Neutrophil (primary cell): Measurements from ENCODE around the gene MEG3.

Experiments used
- H3K27ac ChIP-seq: fragments of 200-600 bp; sonication (generic); 2 replicates; pipeline ENCODE4 v1.5.1; 2016; ENCODE audit warnings: mild to moderate bottlenecking, moderate library complexity
- H3K27me3 ChIP-seq: fragments of 200-600 bp; sonication (generic); 2 replicates; pipeline ENCODE4 v1.6.0; 2016; ENCODE audit warnings: mild to moderate bottlenecking
- H3K36me3 ChIP-seq: fragments of 200-600 bp; sonication (generic); 2 replicates; pipeline ENCODE4 v1.5.1; 2017
- H3K4me1 ChIP-seq, 2 experiments: fragments of 200-600 bp in 1 of 2; sonication (generic) in 1 of 2; 1 replicate in 1 of 2; 2 replicates in 1 of 2; pipeline versions ENCODE4 v1.5.1 to v1.6.1; 2013 to 2016; ENCODE audit warnings: low read depth in 1 of 2, low read length in 1 of 2, mild to moderate bottlenecking in 1 of 2, moderate library complexity in 1 of 2; ENCODE audit not compliant: control insufficient read depth in 1 of 2, insufficient read depth in 1 of 2
- H3K4me3 ChIP-seq, 2 experiments: fragments of 200-600 bp in 1 of 2; sonication (generic) in 1 of 2; 1 replicate in 1 of 2; 2 replicates in 1 of 2; pipeline ENCODE4 v1.5.1; 2013 to 2016; ENCODE audit warnings: low read depth in 1 of 2, low read length in 1 of 2, mild to moderate bottlenecking in 1 of 2, moderate library complexity in 1 of 2
- H3K9me3 ChIP-seq: fragments of 200-600 bp; sonication (generic); 2 replicates; pipeline ENCODE4 v1.5.1; 2016
- CTCF ChIP-seq: fragments of 200-600 bp; sonication (generic); IDR thresholded peaks from 2 replicates; pipeline ENCODE4 v1.5.1; 2016; ENCODE audit warnings: antibody characterized with exemption

The MEG3 gene

GRCh38 chr14:100864960-100865681 is 39.2 kb downstream of the MEG3 start:
- no peaks in the 10 kb centered on the region for H3K4me1 ChIP-seq
- no peak overlapping the region for H3K4me3 ChIP-seq
- peaks cover 11% of the 10 kb centered on the region for H3K27me3 ChIP-seq
- no peak overlapping the region for H3K27ac ChIP-seq
- H3K36me3 ChIP-seq: no peaks in the 10 kb centered on the region
- TF ChIP-seq CTCF: no peak
- H3K9me3 ChIP-seq: no peaks in the 10 kb centered on the region

- no peaks in the 10 kb centered on the region for H3K4me1 ChIP-seq
- no peak overlapping the region for H3K4me3 ChIP-seq
- no peaks in the 10 kb centered on the region for H3K36me3 ChIP-seq
- peaks cover 7% of the 10 kb centered on the region for H3K27me3 ChIP-seq
- H3K27ac ChIP-seq: no peak overlapping the region
- no peak for TF ChIP-seq CTCF
- H3K9me3 ChIP-seq: no peaks in the 10 kb centered on the region
Measured at GRCh38 chr14:100865682-100866591, 40.0 kb downstream of the MEG3 start.

GRCh38 chr14:100866666-100867630 is 41.0 kb downstream of the MEG3 start:
- Histone ChIP-seq H3K36me3 (no peaks in the 10 kb centered on the region), H3K4me3 (no peak overlapping the region), H3K4me1 (no peaks in the 10 kb centered on the region), H3K27me3 (peaks cover 7% of the 10 kb centered on the region), H3K9me3 (no peaks in the 10 kb centered on the region), H3K27ac (no peak overlapping the region)
- TF ChIP-seq CTCF: no peak

- Histone ChIP-seq H3K27ac (no peak overlapping the region), H3K4me1 (no peaks in the 10 kb centered on the region), H3K27me3 (peaks cover 7% of the 10 kb centered on the region), H3K9me3 (no peaks in the 10 kb centered on the region), H3K36me3 (no peaks in the 10 kb centered on the region), H3K4me3 (no peak overlapping the region)
- TF ChIP-seq CTCF: no peak
Measured at GRCh38 chr14:100867631-100868315, 41.9 kb downstream of the MEG3 start.
